Kidney tubule cell (primary cell): ENCODE data around the gene SAMD14.

Experiments
- DNase-seq: peaks from one replicate; pipeline ENCODE4 v3.0.0-alpha.2; 2018; ENCODE audit warnings: low spot score

Gene SAMD14

DNA sequence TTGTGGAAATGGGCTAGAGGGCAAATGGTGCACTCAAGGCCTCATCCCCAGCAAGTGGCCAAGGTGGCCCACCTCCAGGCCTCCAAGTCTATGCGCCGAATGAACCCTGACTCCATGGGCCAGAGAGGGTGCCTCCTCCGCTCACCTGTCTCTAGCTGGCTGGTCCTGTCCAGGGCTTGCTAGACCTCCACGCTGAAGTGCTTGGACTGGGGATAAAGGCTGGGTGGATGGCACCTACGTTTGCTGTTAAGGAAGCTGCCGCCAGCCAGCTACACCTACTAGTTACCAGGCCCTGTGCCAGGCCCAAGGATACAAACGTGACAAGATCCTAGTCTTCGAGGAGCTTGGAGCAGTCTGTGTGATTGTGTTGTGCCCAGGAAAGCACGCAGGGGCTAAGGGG is 35.1 kb upstream of the SAMD14 start:
- DNase-seq, result no peak

DNA sequence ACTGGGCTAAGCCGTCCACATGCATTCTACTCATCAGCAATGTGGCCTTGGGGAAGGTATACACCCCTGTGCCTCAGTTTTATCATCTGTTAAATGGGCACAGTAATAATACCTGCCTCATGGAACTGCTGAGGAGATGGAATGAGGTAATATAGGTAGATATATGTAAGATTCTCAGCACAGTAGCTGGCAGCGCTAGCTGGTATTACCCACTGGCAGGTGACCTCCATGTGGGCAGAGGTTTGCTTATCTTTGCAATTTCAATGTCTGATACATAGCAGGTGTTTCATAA is 34.7 kb upstream of the SAMD14 start:
- DNase-seq, result no peak

GRCh38 chr17:50163843-50164696 is 34.1 kb upstream of the SAMD14 start:
- no peak for DNase-seq

- no peak for DNase-seq
Measured at GRCh38 chr17:50162466-50163254, 32.7 kb upstream of the SAMD14 start.

- DNase-seq, result no peak
Measured at GRCh38 chr17:50161911-50162288, 31.9 kb upstream of the SAMD14 start.

DNA sequence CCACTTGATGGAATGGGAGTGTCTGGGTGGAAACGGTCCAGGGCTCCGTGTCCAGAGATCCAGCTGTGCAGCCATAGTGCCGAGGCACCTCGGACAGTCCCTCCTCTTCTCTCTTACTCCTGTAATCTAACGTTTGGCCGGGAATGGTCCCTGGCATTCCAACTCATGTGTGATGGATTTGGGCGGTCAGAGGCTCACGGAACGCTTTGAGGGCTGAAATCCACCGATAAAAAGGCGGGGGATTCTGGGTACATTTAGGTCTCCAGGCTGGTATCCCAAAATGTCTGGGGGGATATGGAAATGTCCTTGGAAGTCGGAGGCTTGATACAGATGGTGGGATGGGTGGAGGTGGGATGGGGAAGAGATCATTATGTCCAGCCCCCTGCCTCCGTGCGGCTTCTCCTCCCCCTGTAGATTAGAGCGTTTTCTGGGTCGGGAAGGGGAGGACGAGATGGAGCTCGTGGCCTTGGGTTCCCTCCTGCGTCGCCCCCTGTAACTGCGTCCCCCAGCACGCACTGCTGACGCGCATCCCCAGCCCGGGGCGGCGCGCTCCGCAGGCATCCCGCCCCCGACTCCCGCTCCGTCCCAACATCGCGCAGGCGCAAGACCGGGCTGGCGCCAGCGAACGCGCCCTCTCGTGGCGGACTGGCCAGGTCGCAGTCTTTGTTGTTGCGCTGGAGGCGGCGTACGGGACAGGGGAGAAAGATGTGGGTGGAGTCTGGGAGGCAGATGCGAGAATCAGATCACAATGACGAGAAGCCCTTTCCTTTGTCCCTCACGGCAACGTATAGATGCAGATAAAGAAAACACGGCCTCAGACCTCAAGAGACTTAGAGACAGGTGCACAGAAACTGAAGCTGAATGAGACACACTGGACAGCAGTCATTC is 31.3 kb upstream of the SAMD14 start:
- peak; percentile 86 for DNase-seq

DNA sequence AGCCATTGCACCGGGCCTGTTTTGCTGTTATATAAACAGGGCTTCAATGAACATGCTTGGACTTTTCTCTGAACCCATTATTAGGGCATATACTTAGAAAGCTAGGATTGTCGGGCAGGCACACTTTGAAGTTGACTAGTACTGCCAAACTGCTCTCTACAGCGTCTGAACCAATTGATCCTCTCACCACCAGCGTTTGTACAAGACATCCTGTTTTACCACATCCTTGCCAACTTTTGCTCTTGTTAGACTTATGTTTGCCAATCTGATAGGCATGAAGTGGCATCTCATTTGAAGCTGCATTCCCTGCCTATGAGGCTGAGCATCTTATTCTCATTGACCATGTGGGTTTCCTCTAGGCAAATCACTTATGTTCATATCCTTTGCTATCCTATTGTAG is 27.9 kb upstream of the SAMD14 start:
- DNase-seq, result no peak

- no peak for DNase-seq
Measured at GRCh38 chr17:50155115-50155819, 25.3 kb upstream of the SAMD14 start.

DNA sequence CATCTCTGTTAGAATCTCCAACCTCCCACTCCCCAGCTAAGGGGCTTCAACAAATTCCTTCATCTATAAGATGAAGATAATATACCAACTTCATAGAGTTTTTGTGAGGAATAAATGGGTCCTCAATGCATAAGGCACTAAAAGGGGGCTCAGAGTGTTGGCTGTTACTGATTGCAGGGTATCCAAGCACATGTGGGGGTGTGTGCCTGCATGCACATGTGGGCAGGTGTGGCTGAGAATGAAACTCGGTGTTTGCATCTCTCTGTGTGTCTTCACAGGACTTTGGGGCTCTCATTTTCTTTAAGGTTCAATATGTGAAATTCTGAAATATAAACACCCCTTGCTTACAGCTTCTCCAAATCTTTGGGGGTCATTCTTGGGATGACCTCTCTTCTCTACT is 24.6 kb upstream of the SAMD14 start:
- no peak for DNase-seq

DNA sequence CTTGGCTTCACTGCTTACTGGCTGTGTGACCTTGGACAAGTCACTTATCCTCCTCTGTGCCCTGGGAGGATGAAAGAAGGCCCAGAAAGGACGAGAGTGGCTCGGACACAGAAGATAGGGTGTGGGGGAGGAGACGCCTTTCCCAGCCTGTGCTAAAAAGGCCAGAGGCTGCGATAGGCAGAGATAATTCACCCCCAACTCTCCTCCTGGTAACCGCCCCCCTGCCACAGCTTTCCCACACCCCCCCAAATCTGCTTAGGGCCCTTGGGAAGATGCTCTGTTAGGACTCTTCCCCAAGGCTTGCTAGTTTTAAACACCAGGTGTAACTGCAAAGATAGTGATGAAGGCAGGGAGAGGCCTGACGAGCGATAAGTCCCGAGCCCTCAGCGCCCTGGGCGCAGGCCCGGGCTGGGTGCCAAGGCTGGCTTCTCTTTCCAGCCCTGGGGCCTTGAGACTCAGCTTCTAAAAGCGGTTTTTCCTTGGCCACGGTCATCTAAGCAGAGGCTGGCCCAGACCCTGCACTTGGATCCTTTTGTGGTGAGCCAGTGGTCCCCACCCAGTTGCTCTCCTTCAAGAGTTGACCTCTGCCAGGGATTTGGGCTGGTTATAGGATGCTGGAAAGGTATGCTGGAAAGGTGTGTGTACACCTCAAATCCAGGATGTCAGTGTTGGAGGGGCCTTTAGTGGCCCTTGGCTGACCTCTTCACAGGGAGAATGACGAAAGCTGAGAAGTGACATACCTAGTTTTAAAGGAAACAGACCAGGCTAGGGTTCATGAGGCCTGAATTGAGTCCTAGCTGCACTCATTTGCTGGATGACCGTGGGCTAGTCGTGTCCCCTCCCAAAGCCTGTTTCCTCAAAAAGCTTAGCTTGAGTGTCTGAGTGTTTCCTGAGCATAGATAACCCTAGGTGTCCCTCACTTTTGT is 24.0 kb upstream of the SAMD14 start:
- DNase-seq, result no peak

DNA sequence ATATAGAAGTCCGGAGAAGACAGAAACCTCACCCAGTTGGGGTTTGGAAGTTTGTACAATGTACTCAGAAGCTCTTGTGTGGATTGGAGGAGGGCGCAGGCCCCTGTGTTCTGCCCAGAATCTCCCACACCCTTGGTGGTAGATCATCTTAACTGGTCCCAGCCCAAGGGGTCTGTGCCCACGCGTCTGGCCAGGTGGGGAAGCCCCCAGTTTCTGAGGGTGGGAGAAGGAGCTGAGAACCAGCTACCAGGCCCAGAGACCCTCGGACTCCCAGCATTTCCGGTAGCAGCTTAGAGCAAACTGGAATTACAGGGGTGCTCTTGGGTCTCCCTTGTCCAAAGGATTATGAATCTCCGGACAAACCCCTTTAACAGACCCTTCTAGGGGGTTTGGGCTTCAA is 22.8 kb upstream of the SAMD14 start:
- DNase-seq, result no peak

GRCh38 chr17:50151937-50152547 is 22.1 kb upstream of the SAMD14 start:
- peak; percentile 91 for DNase-seq

GRCh38 chr17:50151041-50151936 is 21.3 kb upstream of the SAMD14 start:
- DNase-seq, result peak; percentile 93

- no peak for DNase-seq
Measured at GRCh38 chr17:50150354-50151040, 20.5 kb upstream of the SAMD14 start, which contains the start of gene PPP1R9B. Gene PPP1R9B (minus strand): TSS chr17:50150677. CDS start chr17:50150513, 164 bp downstream.

GRCh38 chr17:50149417-50150353 is 19.7 kb upstream of the SAMD14 start:
- peak; percentile 72 for DNase-seq

- no peak for DNase-seq
Measured at GRCh38 chr17:50149091-50149416, 19.1 kb upstream of the SAMD14 start.

GRCh38 chr17:50148226-50149090 is 18.5 kb upstream of the SAMD14 start:
- DNase-seq, result peak; percentile 77
